Choroid plexus epithelial cell (primary cell): Measurements from ENCODE around the gene PLEKHA3.
A peak's percentile ranks its signal among the peaks of the same experiment; 100 is the strongest.

Experiments
- DNase-seq: peaks from one replicate; pipeline ENCODE4 v3.0.0-alpha.2; 2010; ENCODE audit warnings: low read depth
- H3K4me3 ChIP-seq: 2 replicates; pipeline ENCODE4 v1.5.1; 2011; ENCODE audit warnings: low read depth, mild to moderate bottlenecking, control low read depth, low read length, moderate library complexity
- CTCF ChIP-seq: conservative IDR thresholded peaks from 2 replicates; pipeline ENCODE4 v1.5.1; 2011; ENCODE audit warnings: low read depth, mild to moderate bottlenecking, control low read depth, inconsistent platforms, low read length, moderate library complexity

Gene PLEKHA3

GRCh38 chr2:178478439-178479274 is 1.6 kb upstream of the PLEKHA3 start, which contains the start of gene FKBP7:
TSS of gene FKBP7 (minus strand) at chr2:178478600. CDS start at chr2:178478499, 101 bp downstream.
- peak; percentile 86 for DNase-seq
- TF ChIP-seq CTCF: peak; percentile 78
- peak within 1 kb of the TSS; percentile 89 for H3K4me3 ChIP-seq

GRCh38 chr2:178479275-178479616 is 1.0 kb upstream of the PLEKHA3 start:
- no peak for TF ChIP-seq CTCF
- peak overlapping the region; percentile 89 for H3K4me3 ChIP-seq
- no peak for DNase-seq

GRCh38 chr2:178479758-178480226 is 465 bp upstream of the PLEKHA3 start:
- peak overlapping the region; percentile 79 for H3K4me3 ChIP-seq
- no peak for DNase-seq
- no peak for TF ChIP-seq CTCF

- no peak for TF ChIP-seq CTCF
- no peak for DNase-seq
- H3K4me3 ChIP-seq: no peak overlapping the region
Observed at GRCh38 chr2:178482437-178482836, 2.2 kb downstream of the PLEKHA3 start.

- TF ChIP-seq CTCF: no peak
- H3K4me3 ChIP-seq: no peak overlapping the region
- DNase-seq: peak; percentile 25
Observed at GRCh38 chr2:178484245-178485041, 4.2 kb downstream of the PLEKHA3 start.

- no peak for DNase-seq
- no peak for TF ChIP-seq CTCF
- H3K4me3 ChIP-seq: no peak overlapping the region
Observed at GRCh38 chr2:178485356-178485755, 5.1 kb downstream of the PLEKHA3 start.
